MM.1S (cell line): ENCODE measurements around the gene PITPNM3.

Source experiments
- CTCF ChIP-seq: fragments of 300-600 bp; sonication (generic); IDR thresholded peaks from 2 replicates; pipeline ENCODE4 v1.5.1; 2016; ENCODE audit warnings: antibody characterized with exemption, low read length, mixed read lengths
- EZH2phosphoT487 ChIP-seq: fragments of 300-600 bp; sonication (generic); IDR thresholded peaks from 2 replicates; pipeline ENCODE4 v1.6.1; 2018; ENCODE audit warnings: antibody characterized with exemption, low read length

GRCh38 chr17:6480303-6480675, 76.1 kb downstream of the PITPNM3 start:
- TF ChIP-seq CTCF: no peak
- TF ChIP-seq EZH2phosphoT487: no peak
